Measurements from ENCODE around the gene BICRA. TPM values are rescaled to one million over a fixed set of nuclear protein-coding genes. Genes with fewer than 3 reads are reported as not detected.

Gene BICRA
- total RNA-seq, 1 experiment from 2014 or later, result 23.1 TPM

DNA sequence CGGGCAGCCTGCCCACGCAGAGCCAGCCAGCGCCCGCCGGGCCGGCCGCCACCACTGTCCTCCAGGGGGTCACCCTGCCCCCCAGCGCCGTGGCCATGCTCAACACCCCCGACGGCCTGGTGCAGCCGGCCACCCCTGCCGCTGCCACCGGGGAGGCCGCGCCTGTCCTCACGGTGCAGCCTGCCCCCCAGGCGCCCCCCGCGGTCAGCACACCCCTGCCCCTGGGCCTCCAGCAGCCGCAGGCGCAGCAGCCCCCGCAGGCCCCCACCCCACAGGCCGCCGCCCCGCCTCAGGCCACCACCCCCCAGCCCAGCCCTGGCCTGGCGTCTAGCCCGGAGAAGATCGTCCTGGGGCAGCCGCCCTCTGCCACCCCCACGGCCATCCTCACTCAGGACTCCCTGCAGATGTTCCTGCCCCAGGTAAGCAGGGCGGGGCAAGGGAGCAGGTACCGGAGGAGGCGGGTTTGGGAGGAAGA lies 72.0 kb downstream of the BICRA start:
- Histone ChIP-seq H3K4me1 (ENCODE audit: insufficient read depth, low read length, poor library complexity, severe bottlenecking) (no peaks in the 10 kb centered on the region), H3K27ac (ENCODE audit: low read depth, low read length, poor library complexity, severe bottlenecking) (no peak overlapping the region), H3K9me3 (ENCODE audit: low read depth, low read length, poor library complexity, severe bottlenecking) (no peaks in the 10 kb centered on the region), H3K36me3 (ENCODE audit: insufficient read depth, low read length, poor library complexity, severe bottlenecking) (peaks cover 12% of the 10 kb centered on the region), H3K27me3 (replicated peaks; ENCODE audit: insufficient read depth, low read depth, low read length, poor library complexity) (no peaks in the 10 kb centered on the region), H3K4me3 (ENCODE audit: low read depth, low read length, poor library complexity, severe bottlenecking) (no peak overlapping the region)
- ChIA-PET CTCF (no interaction called here), POLR2A (ENCODE audit: low non-redundant PET) (no interaction called here)
- TF ChIP-seq EZH2 (IDR thresholded peaks at IDR 0.05; ENCODE audit: borderline replicate concordance, low read depth, low read length, poor library complexity, severe bottlenecking), result no peak
- TF ChIP-seq CTCF (conservative IDR thresholded peaks at IDR 0.05; ENCODE audit: low read depth, low read length), result no peak
- intact Hi-C loops (cut with micrococcal nuclease; ENCODE audit: unreplicated experiment), result no loop called here
- no peak for DNase-seq (ENCODE audit: low spot score)
- no TSS peak for BruUV-seq (replicated peaks)

DNA sequence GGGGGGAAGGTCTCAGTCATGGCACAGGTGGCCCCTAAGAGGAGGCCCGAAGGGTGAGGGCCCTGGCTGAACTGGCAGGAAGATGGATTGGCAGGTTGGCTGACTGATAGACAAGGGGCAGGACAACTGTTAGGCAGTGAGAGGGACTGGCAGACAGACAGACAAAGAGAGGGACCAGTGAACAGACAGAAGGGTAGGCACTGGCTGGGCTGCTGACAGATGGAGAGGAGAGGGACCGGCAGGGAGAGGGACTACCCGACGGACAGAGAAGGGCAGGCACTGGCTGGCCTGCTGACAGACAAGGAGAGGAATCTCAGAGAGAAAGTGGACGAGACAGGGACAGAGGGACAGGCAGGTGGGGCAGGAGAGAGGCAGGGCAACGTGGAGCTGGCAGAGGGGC lies 72.5 kb downstream of the BICRA start:
- Histone ChIP-seq H3K27me3 (replicated peaks; ENCODE audit: insufficient read depth, low read depth, low read length, poor library complexity) (no peaks in the 10 kb centered on the region), H3K27ac (ENCODE audit: low read depth, low read length, poor library complexity, severe bottlenecking) (no peak overlapping the region), H3K9me3 (ENCODE audit: low read depth, low read length, poor library complexity, severe bottlenecking) (no peaks in the 10 kb centered on the region), H3K4me3 (ENCODE audit: low read depth, low read length, poor library complexity, severe bottlenecking) (no peak overlapping the region), H3K36me3 (ENCODE audit: insufficient read depth, low read length, poor library complexity, severe bottlenecking) (peaks cover 12% of the 10 kb centered on the region), H3K4me1 (ENCODE audit: insufficient read depth, low read length, poor library complexity, severe bottlenecking) (no peaks in the 10 kb centered on the region)
- no peak for TF ChIP-seq CTCF (conservative IDR thresholded peaks at IDR 0.05; ENCODE audit: low read depth, low read length)
- no peak for TF ChIP-seq EZH2 (IDR thresholded peaks at IDR 0.05; ENCODE audit: borderline replicate concordance, low read depth, low read length, poor library complexity, severe bottlenecking)
- POLR2A ChIA-PET (ENCODE audit: low non-redundant PET), result no interaction called here
- intact Hi-C loops (cut with micrococcal nuclease; ENCODE audit: unreplicated experiment), result no loop called here
- no peak for DNase-seq (ENCODE audit: low spot score)
- CTCF ChIA-PET, result no interaction called here
- no TSS peak for BruUV-seq (replicated peaks)

GRCh38 chr19:47681936-47682335 lies 73.0 kb downstream of the BICRA start:
- Histone ChIP-seq H3K27me3 (replicated peaks; ENCODE audit: insufficient read depth, low read depth, low read length, poor library complexity) (no peaks in the 10 kb centered on the region), H3K4me1 (ENCODE audit: insufficient read depth, low read length, poor library complexity, severe bottlenecking) (no peaks in the 10 kb centered on the region), H3K27ac (ENCODE audit: low read depth, low read length, poor library complexity, severe bottlenecking) (no peak overlapping the region), H3K9me3 (ENCODE audit: low read depth, low read length, poor library complexity, severe bottlenecking) (no peaks in the 10 kb centered on the region), H3K4me3 (ENCODE audit: low read depth, low read length, poor library complexity, severe bottlenecking) (no peak overlapping the region), H3K36me3 (ENCODE audit: insufficient read depth, low read length, poor library complexity, severe bottlenecking) (peaks cover 12% of the 10 kb centered on the region)
- intact Hi-C loops (cut with micrococcal nuclease; ENCODE audit: unreplicated experiment), result no loop called here
- CTCF ChIA-PET, result no interaction called here
- BruUV-seq (replicated peaks), result no TSS peak
- POLR2A ChIA-PET (ENCODE audit: low non-redundant PET), result no interaction called here
- DNase-seq (ENCODE audit: low spot score), result no peak
- TF ChIP-seq EZH2 (IDR thresholded peaks at IDR 0.05; ENCODE audit: borderline replicate concordance, low read depth, low read length, poor library complexity, severe bottlenecking) (no peak), CTCF (conservative IDR thresholded peaks at IDR 0.05; ENCODE audit: low read depth, low read length) (no peak)
